ENCODE measurements around the gene RBPJ. TPM values are rescaled to one million over a fixed set of nuclear protein-coding genes. Genes with fewer than 3 reads are reported as not detected.

RBPJ gene
- total and polyA plus RNA-seq, 2 of the 8 experiments (the other 6 are each of a cell fraction or from before 2014, with no cell fraction given), result 65.5 to 217 TPM

DNA sequence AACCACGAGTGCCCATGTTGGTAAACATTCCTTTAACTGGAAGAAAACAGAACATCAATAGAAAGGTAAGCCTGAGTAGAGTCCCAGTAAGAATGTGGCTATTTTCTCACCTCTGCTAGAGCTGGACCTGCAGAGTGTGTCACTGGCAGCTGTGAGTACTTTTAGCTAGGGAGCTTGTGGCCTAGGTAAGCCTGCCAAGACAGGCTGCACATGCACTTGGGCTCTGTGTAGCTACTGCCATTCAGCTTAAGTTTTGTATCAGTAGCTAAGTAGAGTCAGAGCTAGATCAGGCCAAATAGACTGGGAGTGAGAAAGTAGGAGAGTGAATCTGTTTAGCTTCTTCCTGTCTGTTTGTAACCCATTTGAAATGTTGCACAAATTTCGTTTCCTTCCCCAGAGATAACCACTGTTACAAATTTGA, 35.3 kb downstream of the RBPJ start:
- no peaks in the 10 kb centered on the region for H3K36me3 ChIP-seq (ENCODE audit: control insufficient read depth in 2 of 4, insufficient read depth in 4 of 4, low read length in 3 of 4)
- H2BK5ac ChIP-seq (ENCODE audit: low read depth, low read length), result no peak overlapping the region
- H3K4ac ChIP-seq (replicated peaks; ENCODE audit: insufficient read length, low read depth, low read length), result no peak overlapping the region
- no peak overlapping the region for H2BK120ac ChIP-seq (replicated peaks; ENCODE audit: low read depth, low read length)
- peaks cover 2% of the 10 kb centered on the region; the same call in 1 of the 2 replicates for H3K23me2 ChIP-seq (ENCODE audit: low read depth, low read length)
- peaks cover 20 to 40% of the 10 kb centered on the region in 2 experiments for H4K20me1 ChIP-seq (replicated peaks in 1 of 2; ENCODE audit: control insufficient read depth in 1 of 2, insufficient read depth in 2 of 2, low read length in 2 of 2)
- no peak overlapping the region for H4K91ac ChIP-seq (replicated peaks; ENCODE audit: insufficient read length, low read length)
- TF ChIP-seq MAFK (IDR thresholded peaks at IDR 0.05; ENCODE audit: low read depth, low read length), result no peak
- H3K18ac ChIP-seq (ENCODE audit: extremely low read depth, low read length), result no peak overlapping the region
- WGBS, 2 experiments (ENCODE audit: extremely low coverage in 1 of 2, insufficient coverage in 1 of 2, insufficient read length in 1 of 2, insufficient replicate concordance in 2 of 2, low coverage in 1 of 2, low lambda C conversion rate in 2 of 2, missing lambda C conversion rate in 1 of 2), result 75% methylated on average over 2 of the region's 2 CpGs; no CpG with 5 or more reads in 1 of the 2 experiments
- H3K23ac ChIP-seq (ENCODE audit: insufficient read length), result no peak overlapping the region
- POLR2A ChIA-PET (ENCODE audit: partially characterized antibody), result interaction anchor here (0.7 to 1.1 kb wide), 2 partner anchors 9 to 163 kb away, joined by 3 read pairs; no protein-coding TSS in a partner anchor
- no peaks in the 10 kb centered on the region for H3K27me3 ChIP-seq (replicated peaks in 1 of 4; ENCODE audit: control insufficient read depth in 3 of 4, extremely low read depth in 1 of 4, insufficient read depth in 3 of 4, low read length in 3 of 4)
- no peaks in the 10 kb centered on the region for H3K9me3 ChIP-seq (ENCODE audit: insufficient read depth in 2 of 2, low read depth in 1 of 2, low read length in 1 of 2)
- DNase-seq (ENCODE audit: low read depth in 1 of 2, low spot score in 2 of 2), result no peak
- no peak overlapping the region for H2BK20ac ChIP-seq (ENCODE audit: low read length)
- no peak overlapping the region for H2AFZ ChIP-seq (ENCODE audit: low read length)
- CTCF ChIA-PET (ENCODE audit: partially characterized antibody), result interaction anchor here (1.4 to 4.4 kb wide), 7 partner anchors 11 to 273 kb away, joined by 3 to 33 read pairs (median 6); no protein-coding TSS in a partner anchor
- H4K5ac ChIP-seq (ENCODE audit: insufficient read length, low read depth, low read length), result no peak overlapping the region
- FAIRE-seq, result no peak
- H3K4me1 ChIP-seq (replicated peaks in 1 of 4; ENCODE audit: control insufficient read depth in 3 of 4, insufficient read depth in 4 of 4, low read length in 3 of 4), result peaks cover 0 to 12% (median 7%) of the 10 kb centered on the region in 4 experiments; a peak in 4 of 7 replicates
- no peak overlapping the region for H2BK15ac ChIP-seq (ENCODE audit: low read length)
- H3K4me2 ChIP-seq (ENCODE audit: insufficient read depth in 1 of 2, low read depth in 2 of 2, low read length in 2 of 2), result peak overlapping the region in 1 of 2 experiments; percentile 31; a peak in 1 of 4 replicates
- H3K9ac ChIP-seq (replicated peaks in 1 of 4; ENCODE audit: extremely low read depth in 1 of 4, low read depth in 3 of 4, low read length in 3 of 4), result no peak overlapping the region
- peaks cover 9% of the 10 kb centered on the region for H3K79me1 ChIP-seq (ENCODE audit: low read depth, low read length)
- H2BK12ac ChIP-seq (ENCODE audit: low read depth, low read length), result no peak overlapping the region
- H3K79me2 ChIP-seq (ENCODE audit: control insufficient read depth in 1 of 2, insufficient read depth in 2 of 2, low read length in 2 of 2), result peaks cover 53 to 99% of the 10 kb centered on the region in 2 experiments
- H2AK5ac ChIP-seq (ENCODE audit: low read depth, low read length), result no peak overlapping the region
- no peak overlapping the region for H3K14ac ChIP-seq (ENCODE audit: insufficient read length)
- no peak overlapping the region for H3K4me3 ChIP-seq (ENCODE audit: extremely low read depth in 1 of 4, insufficient read depth in 2 of 4, low read depth in 3 of 4, low read length in 4 of 4)
- H4K8ac ChIP-seq (ENCODE audit: extremely low read depth, insufficient read depth, low read length), result no peak overlapping the region
- no peak overlapping the region for H3K56ac ChIP-seq (replicated peaks; ENCODE audit: insufficient read length, low read depth, low read length)
- H3K27ac ChIP-seq (ENCODE audit: low read depth, low read length), result no peak overlapping the region

Measured in H1 (cell line).